Activated gamma-delta T cell (primary cell): ENCODE data around the gene B4GALT1.

Source experiments
- DNase-seq: peaks from one replicate; lab custom pipeline; 2025; lab: John Stamatoyannopoulos, UW

Gene B4GALT1

GRCh38 chr9:33124751-33125381 lies 42.3 kb downstream of the B4GALT1 start:
- DNase-seq: no peak

- no peak for DNase-seq
Observed at GRCh38 chr9:33124046-33124445, 43.1 kb downstream of the B4GALT1 start.

GRCh38 chr9:33123407-33124031 lies 43.6 kb downstream of the B4GALT1 start:
- no peak for DNase-seq

GRCh38 chr9:33120620-33121019 lies 46.5 kb downstream of the B4GALT1 start:
- DNase-seq: no peak

GRCh38 chr9:33117796-33118195 lies 49.3 kb downstream of the B4GALT1 start:
- DNase-seq: no peak

- DNase-seq: no peak
Observed at GRCh38 chr9:33117306-33117705, 49.8 kb downstream of the B4GALT1 start.

- no peak for DNase-seq
Observed at GRCh38 chr9:33116860-33117259, 50.3 kb downstream of the B4GALT1 start.

GRCh38 chr9:33114746-33115145 lies 52.4 kb downstream of the B4GALT1 start:
- DNase-seq: no peak

GRCh38 chr9:33113799-33114547 lies 53.2 kb downstream of the B4GALT1 start:
- DNase-seq: no peak

GRCh38 chr9:33112094-33112493 lies 55.0 kb downstream of the B4GALT1 start:
- no peak for DNase-seq

GRCh38 chr9:33111631-33112030 lies 55.5 kb downstream of the B4GALT1 start:
- no peak for DNase-seq

GRCh38 chr9:33110686-33111085 lies 56.5 kb downstream of the B4GALT1 start:
- no peak for DNase-seq

- no peak for DNase-seq
Observed at GRCh38 chr9:33109850-33110595, 57.1 kb downstream of the B4GALT1 start.

GRCh38 chr9:33109097-33109496 lies 58.0 kb downstream of the B4GALT1 start:
- no peak for DNase-seq

- no peak for DNase-seq
Observed at GRCh38 chr9:33108472-33108871, 58.7 kb downstream of the B4GALT1 start.

GRCh38 chr9:33107762-33108161 lies 59.4 kb downstream of the B4GALT1 start:
- no peak for DNase-seq

GRCh38 chr9:33106827-33107621 lies 60.1 kb downstream of the B4GALT1 start:
- no peak for DNase-seq

- DNase-seq: no peak
Observed at GRCh38 chr9:33106372-33106771, 60.8 kb downstream of the B4GALT1 start.

GRCh38 chr9:33105959-33106358 lies 61.2 kb downstream of the B4GALT1 start:
- no peak for DNase-seq

- DNase-seq: no peak
Observed at GRCh38 chr9:33105504-33105903, 61.6 kb downstream of the B4GALT1 start.

GRCh38 chr9:33104401-33104800 lies 62.7 kb downstream of the B4GALT1 start:
- DNase-seq: no peak
